Measurements from ENCODE around the gene SMYD2.

SMYD2 gene

GRCh38 chr1:214383381-214384372 is 102.7 kb downstream of the SMYD2 start:
- no peak for TF ChIP-seq CTCF (IDR thresholded peaks at IDR 0.05; ENCODE audit: low read depth, low read length)
- DNase-seq (ENCODE audit: low read depth, low spot score) = no peak
- H3K4me3 ChIP-seq (ENCODE audit: low read depth, low read length) = no peak overlapping the region
- in situ Hi-C loops (cut with HindIII; ENCODE audit: low sequenced_read_pairs) = no loop called here

- TF ChIP-seq CTCF (IDR thresholded peaks at IDR 0.05; ENCODE audit: low read depth, low read length) = no peak
- no peak for DNase-seq (ENCODE audit: low read depth, low spot score)
- in situ Hi-C loops (cut with HindIII; ENCODE audit: low sequenced_read_pairs) = no loop called here
- H3K4me3 ChIP-seq (ENCODE audit: low read depth, low read length) = no peak overlapping the region
These were observed 103.6 kb downstream of the SMYD2 start for GRCh38 chr1:214384373-214385079.

GRCh38 chr1:214385428-214385827 is 104.5 kb downstream of the SMYD2 start:
- no peak for TF ChIP-seq CTCF (IDR thresholded peaks at IDR 0.05; ENCODE audit: low read depth, low read length)
- H3K4me3 ChIP-seq (ENCODE audit: low read depth, low read length) = no peak overlapping the region
- no peak for DNase-seq (ENCODE audit: low read depth, low spot score)
- in situ Hi-C loops (cut with HindIII; ENCODE audit: low sequenced_read_pairs) = no loop called here

GRCh38 chr1:214386333-214386732 is 105.4 kb downstream of the SMYD2 start:
- no peak for DNase-seq (ENCODE audit: low read depth, low spot score)
- in situ Hi-C loops (cut with HindIII; ENCODE audit: low sequenced_read_pairs) = no loop called here
- H3K4me3 ChIP-seq (ENCODE audit: low read depth, low read length) = no peak overlapping the region
- TF ChIP-seq CTCF (IDR thresholded peaks at IDR 0.05; ENCODE audit: low read depth, low read length) = no peak

All from astrocyte of the spinal cord (primary cell).